HepG2 (cell line): ENCODE data around the gene MCU.

Experiments
- BHLHE40 ChIP-seq: IDR thresholded peaks from 2 replicates; pipeline ENCODE4 v1.6.1; 2011; ENCODE audit warnings: low read length, improper control_type of control experiment
- CEBPB ChIP-seq: IDR thresholded peaks from 2 replicates; pipeline ENCODE4 v1.6.1; 2011; ENCODE audit warnings: low read depth, low read length, improper control_type of control experiment, borderline replicate concordance
- CREM ChIP-seq, 2 experiments: sonication (generic) in 1 of 2; formaldehyde crosslinking in 1 of 2; IDR thresholded peaks; 2 replicates each; pipeline versions ENCODE4 v1.4.0 to v1.6.1; 2016 to 2020; ENCODE audit warnings: antibody characterized with exemption in 1 of 2, mild to moderate bottlenecking in 1 of 2, missing genetic modification reagents in 1 of 2
- HDAC2 ChIP-seq: sonication (generic); formaldehyde crosslinking; IDR thresholded peaks from 2 replicates; pipeline ENCODE4 v1.4.0; 2020; ENCODE audit warnings: missing genetic modification reagents
- IKZF1 ChIP-seq: fragments of 450-650 bp; IDR thresholded peaks from 2 replicates; pipeline ENCODE4 v1.7.1; 2016
- NR3C1 ChIP-seq: sonication (generic); formaldehyde crosslinking; IDR thresholded peaks from 2 replicates; pipeline ENCODE4 v1.4.0; 2020; ENCODE audit warnings: missing genetic modification reagents
- RAD21 ChIP-seq: fragments of 450-650 bp; formaldehyde crosslinking; IDR thresholded peaks from 2 replicates; pipeline ENCODE4 v1.5.0; 2020; ENCODE audit warnings: mild to moderate bottlenecking
- TF ChIP-seq, protein P1 (sequence below): sonication (generic); formaldehyde crosslinking; IDR thresholded peaks from 2 replicates; pipeline ENCODE4 v1.4.0; 2020; ENCODE audit warnings: missing genetic modification reagents
- TF ChIP-seq, protein P2 (sequence below): sonication (generic); formaldehyde crosslinking; IDR thresholded peaks from 2 replicates; pipeline ENCODE4 v1.5.0; 2020; ENCODE audit warnings: mild to moderate bottlenecking, missing genetic modification reagents, moderate library complexity

DNA sequence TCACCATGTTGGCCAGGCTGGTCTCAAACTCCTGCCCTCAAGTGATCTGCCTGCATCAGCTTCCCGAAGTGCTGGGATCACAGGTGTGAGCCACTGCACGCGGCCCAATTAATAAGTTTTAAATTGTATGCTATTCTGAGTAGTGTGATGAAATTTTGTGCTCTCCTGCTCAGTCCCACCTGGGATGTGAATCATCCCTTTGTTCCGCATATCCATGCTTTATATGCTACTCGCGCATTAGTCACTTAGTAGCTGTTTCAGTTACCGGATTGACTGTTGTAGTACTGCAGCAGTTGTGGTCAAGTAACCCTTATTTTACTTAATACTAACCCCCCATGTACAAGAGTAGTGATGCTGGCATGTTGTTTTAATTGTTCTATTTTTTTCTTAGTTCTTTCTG is 154.3 kb downstream of the MCU start:
- TF ChIP-seq CREM (IDR thresholded peaks at IDR 0.05): no peak
- no peak for TF ChIP-seq CREM (CRISPR knock-in tag; IDR thresholded peaks at IDR 0.05)
- no peak for TF ChIP-seq NR3C1 (CRISPR knock-in tag)
- no peak for TF ChIP-seq IKZF1
- TF ChIP-seq RAD21 (CRISPR knock-in tag): no peak
- no peak for TF ChIP-seq BHLHE40
- no peak for TF ChIP-seq CEBPB
- TF ChIP-seq, protein P1, sequence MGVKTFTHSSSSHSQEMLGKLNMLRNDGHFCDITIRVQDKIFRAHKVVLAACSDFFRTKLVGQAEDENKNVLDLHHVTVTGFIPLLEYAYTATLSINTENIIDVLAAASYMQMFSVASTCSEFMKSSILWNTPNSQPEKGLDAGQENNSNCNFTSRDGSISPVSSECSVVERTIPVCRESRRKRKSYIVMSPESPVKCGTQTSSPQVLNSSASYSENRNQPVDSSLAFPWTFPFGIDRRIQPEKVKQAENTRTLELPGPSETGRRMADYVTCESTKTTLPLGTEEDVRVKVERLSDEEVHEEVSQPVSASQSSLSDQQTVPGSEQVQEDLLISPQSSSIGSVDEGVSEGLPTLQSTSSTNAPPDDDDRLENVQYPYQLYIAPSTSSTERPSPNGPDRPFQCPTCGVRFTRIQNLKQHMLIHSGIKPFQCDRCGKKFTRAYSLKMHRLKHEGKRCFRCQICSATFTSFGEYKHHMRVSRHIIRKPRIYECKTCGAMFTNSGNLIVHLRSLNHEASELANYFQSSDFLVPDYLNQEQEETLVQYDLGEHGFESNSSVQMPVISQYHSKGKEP (CRISPR knock-in tag): no peak
- TF ChIP-seq HDAC2 (CRISPR knock-in tag): no peak
- TF ChIP-seq, protein P2, sequence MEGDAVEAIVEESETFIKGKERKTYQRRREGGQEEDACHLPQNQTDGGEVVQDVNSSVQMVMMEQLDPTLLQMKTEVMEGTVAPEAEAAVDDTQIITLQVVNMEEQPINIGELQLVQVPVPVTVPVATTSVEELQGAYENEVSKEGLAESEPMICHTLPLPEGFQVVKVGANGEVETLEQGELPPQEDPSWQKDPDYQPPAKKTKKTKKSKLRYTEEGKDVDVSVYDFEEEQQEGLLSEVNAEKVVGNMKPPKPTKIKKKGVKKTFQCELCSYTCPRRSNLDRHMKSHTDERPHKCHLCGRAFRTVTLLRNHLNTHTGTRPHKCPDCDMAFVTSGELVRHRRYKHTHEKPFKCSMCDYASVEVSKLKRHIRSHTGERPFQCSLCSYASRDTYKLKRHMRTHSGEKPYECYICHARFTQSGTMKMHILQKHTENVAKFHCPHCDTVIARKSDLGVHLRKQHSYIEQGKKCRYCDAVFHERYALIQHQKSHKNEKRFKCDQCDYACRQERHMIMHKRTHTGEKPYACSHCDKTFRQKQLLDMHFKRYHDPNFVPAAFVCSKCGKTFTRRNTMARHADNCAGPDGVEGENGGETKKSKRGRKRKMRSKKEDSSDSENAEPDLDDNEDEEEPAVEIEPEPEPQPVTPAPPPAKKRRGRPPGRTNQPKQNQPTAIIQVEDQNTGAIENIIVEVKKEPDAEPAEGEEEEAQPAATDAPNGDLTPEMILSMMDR (CRISPR knock-in tag): no peak
